Measurements from ENCODE around the gene CEP57L1.

DNA sequence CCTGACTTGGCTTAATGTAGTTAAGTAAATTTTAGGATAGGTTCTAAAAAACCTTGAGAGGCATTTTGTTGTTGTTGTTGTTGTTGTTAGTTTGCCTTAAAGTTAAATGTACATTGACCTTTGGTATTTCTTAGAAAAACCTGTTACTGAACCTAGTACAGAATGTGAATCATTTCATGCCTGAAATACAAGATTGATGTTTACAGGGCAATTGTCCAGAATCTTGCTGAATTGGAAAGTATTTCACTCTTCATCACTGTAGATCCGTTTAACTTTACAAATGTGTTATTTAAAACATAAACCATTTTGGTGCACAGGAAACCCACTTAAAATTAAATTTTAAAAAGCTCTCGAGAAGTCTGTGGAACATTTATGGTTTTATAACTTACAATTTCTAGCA, 75.0 kb downstream of the CEP57L1 start:
- TF ChIP-seq, protein P1, sequence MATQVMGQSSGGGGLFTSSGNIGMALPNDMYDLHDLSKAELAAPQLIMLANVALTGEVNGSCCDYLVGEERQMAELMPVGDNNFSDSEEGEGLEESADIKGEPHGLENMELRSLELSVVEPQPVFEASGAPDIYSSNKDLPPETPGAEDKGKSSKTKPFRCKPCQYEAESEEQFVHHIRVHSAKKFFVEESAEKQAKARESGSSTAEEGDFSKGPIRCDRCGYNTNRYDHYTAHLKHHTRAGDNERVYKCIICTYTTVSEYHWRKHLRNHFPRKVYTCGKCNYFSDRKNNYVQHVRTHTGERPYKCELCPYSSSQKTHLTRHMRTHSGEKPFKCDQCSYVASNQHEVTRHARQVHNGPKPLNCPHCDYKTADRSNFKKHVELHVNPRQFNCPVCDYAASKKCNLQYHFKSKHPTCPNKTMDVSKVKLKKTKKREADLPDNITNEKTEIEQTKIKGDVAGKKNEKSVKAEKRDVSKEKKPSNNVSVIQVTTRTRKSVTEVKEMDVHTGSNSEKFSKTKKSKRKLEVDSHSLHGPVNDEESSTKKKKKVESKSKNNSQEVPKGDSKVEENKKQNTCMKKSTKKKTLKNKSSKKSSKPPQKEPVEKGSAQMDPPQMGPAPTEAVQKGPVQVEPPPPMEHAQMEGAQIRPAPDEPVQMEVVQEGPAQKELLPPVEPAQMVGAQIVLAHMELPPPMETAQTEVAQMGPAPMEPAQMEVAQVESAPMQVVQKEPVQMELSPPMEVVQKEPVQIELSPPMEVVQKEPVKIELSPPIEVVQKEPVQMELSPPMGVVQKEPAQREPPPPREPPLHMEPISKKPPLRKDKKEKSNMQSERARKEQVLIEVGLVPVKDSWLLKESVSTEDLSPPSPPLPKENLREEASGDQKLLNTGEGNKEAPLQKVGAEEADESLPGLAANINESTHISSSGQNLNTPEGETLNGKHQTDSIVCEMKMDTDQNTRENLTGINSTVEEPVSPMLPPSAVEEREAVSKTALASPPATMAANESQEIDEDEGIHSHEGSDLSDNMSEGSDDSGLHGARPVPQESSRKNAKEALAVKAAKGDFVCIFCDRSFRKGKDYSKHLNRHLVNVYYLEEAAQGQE (IDR thresholded peaks at IDR 0.05; ENCODE audit: insufficient replicate concordance, low read depth): no peak
- TF ChIP-seq POLR2AphosphoS5 (IDR thresholded peaks at IDR 0.05; ENCODE audit: low read depth): no peak

Data from HL-60 (cell line).